GM12801 (cell line): ENCODE results near the gene MEAF6.

ENCODE experiments used
- CTCF ChIP-seq: IDR thresholded peaks from one replicate; pipeline ENCODE4 v1.5.1; 2011; ENCODE audit warnings: control low read depth; ENCODE audit not compliant: insufficient read length; ENCODE audit errors: extremely low read depth

Gene MEAF6

GRCh38 chr1:37514350-37515184, at the start of gene MEAF6:
MEAF6 (minus strand) TSS chr1:37514766; CDS start chr1:37514746, 20 bp downstream.
- TF ChIP-seq CTCF = no peak

GRCh38 chr1:37562984-37563383, 48.4 kb upstream of the MEAF6 start:
- no peak for TF ChIP-seq CTCF

GRCh38 chr1:37561133-37562132, 46.9 kb upstream of the MEAF6 start:
- no peak for TF ChIP-seq CTCF

- no peak for TF ChIP-seq CTCF
Measured at GRCh38 chr1:37560401-37561132, 46.0 kb upstream of the MEAF6 start.

- TF ChIP-seq CTCF = no peak
Measured at GRCh38 chr1:37559080-37559479, 44.5 kb upstream of the MEAF6 start.

GRCh38 chr1:37558411-37558810, 43.8 kb upstream of the MEAF6 start:
- no peak for TF ChIP-seq CTCF
